Measurements from ENCODE around the gene SGCD.

Gene SGCD

GRCh38 chr5:156691572-156691971, 364.6 kb downstream of the SGCD start:
- no peak for DNase-seq (ENCODE audit: low read depth)

GRCh38 chr5:156693113-156693512, 366.1 kb downstream of the SGCD start:
- DNase-seq (ENCODE audit: low read depth): no peak

GRCh38 chr5:156694598-156694997, 367.6 kb downstream of the SGCD start:
- DNase-seq (ENCODE audit: low read depth): no peak

GRCh38 chr5:156695774-156696173, 368.8 kb downstream of the SGCD start:
- no peak for DNase-seq (ENCODE audit: low read depth)

- no peak for DNase-seq (ENCODE audit: low read depth)
Measured at GRCh38 chr5:156698323-156698722, 371.4 kb downstream of the SGCD start.

GRCh38 chr5:156699147-156699546, 372.2 kb downstream of the SGCD start:
- no peak for DNase-seq (ENCODE audit: low read depth)

- no peak for DNase-seq (ENCODE audit: low read depth)
Measured at GRCh38 chr5:156704139-156704538, 377.2 kb downstream of the SGCD start.

GRCh38 chr5:156706631-156707030, 379.7 kb downstream of the SGCD start:
- no peak for DNase-seq (ENCODE audit: low read depth)

GRCh38 chr5:156707750-156708149, 380.8 kb downstream of the SGCD start:
- no peak for DNase-seq (ENCODE audit: low read depth)

GRCh38 chr5:156715287-156715686, 388.3 kb downstream of the SGCD start:
- DNase-seq (ENCODE audit: low read depth): no peak

GRCh38 chr5:156716591-156717380, 389.8 kb downstream of the SGCD start:
- DNase-seq (ENCODE audit: low read depth): no peak

- no peak for DNase-seq (ENCODE audit: low read depth)
Measured at GRCh38 chr5:156718985-156719384, 392.0 kb downstream of the SGCD start.

GRCh38 chr5:156722358-156722757, 395.4 kb downstream of the SGCD start:
- no peak for DNase-seq (ENCODE audit: low read depth)

- DNase-seq (ENCODE audit: low read depth): no peak
Measured at GRCh38 chr5:156735477-156735876, 408.5 kb downstream of the SGCD start.

GRCh38 chr5:156741516-156741915, 414.6 kb downstream of the SGCD start:
- no peak for DNase-seq (ENCODE audit: low read depth)

GRCh38 chr5:156753846-156754245, 426.9 kb downstream of the SGCD start:
- no peak for DNase-seq (ENCODE audit: low read depth)

- DNase-seq (ENCODE audit: low read depth): no peak
Measured at GRCh38 chr5:156755421-156756087, 428.6 kb downstream of the SGCD start.

- no peak for DNase-seq (ENCODE audit: low read depth)
Measured at GRCh38 chr5:156758011-156758791, 431.2 kb downstream of the SGCD start.

GRCh38 chr5:156759156-156759555, 432.2 kb downstream of the SGCD start:
- no peak for DNase-seq (ENCODE audit: low read depth)

GRCh38 chr5:156762771-156763170, 435.8 kb downstream of the SGCD start:
- DNase-seq (ENCODE audit: low read depth): no peak

GRCh38 chr5:156764176-156764971, 437.4 kb downstream of the SGCD start:
- no peak for DNase-seq (ENCODE audit: low read depth)

GRCh38 chr5:156774273-156774672, 447.3 kb downstream of the SGCD start:
- no peak for DNase-seq (ENCODE audit: low read depth)
